IPS-18a (cell line): ENCODE data around the gene ZNF688.

ENCODE experiments used
- H3K27ac ChIP-seq: one replicate; pipeline ENCODE4 v1.5.1; 2013; ENCODE audit warnings: low read length
- H3K27me3 ChIP-seq: one replicate; pipeline ENCODE4 v1.6.1; 2013; ENCODE audit warnings: mild to moderate bottlenecking, low read length; ENCODE audit not compliant: control insufficient read depth, insufficient read depth
- H3K36me3 ChIP-seq: one replicate; pipeline ENCODE4 v1.6.1; 2013; ENCODE audit warnings: low read depth, low read length; ENCODE audit not compliant: control insufficient read depth
- H3K4me1 ChIP-seq: one replicate; pipeline ENCODE4 v1.6.1; 2013; ENCODE audit warnings: low read depth, low read length; ENCODE audit not compliant: control insufficient read depth
- H3K4me3 ChIP-seq: one replicate; pipeline ENCODE4 v1.5.1; 2013; ENCODE audit warnings: low read length
- H3K9ac ChIP-seq: one replicate; pipeline ENCODE4 v1.6.1; 2013; ENCODE audit warnings: mild to moderate bottlenecking, low read length, moderate library complexity
- H3K9me3 ChIP-seq: one replicate; pipeline ENCODE4 v1.6.1; 2013; ENCODE audit warnings: low read depth, low read length; ENCODE audit not compliant: control insufficient read depth

Gene ZNF688

GRCh38 chr16:30565526-30565925, 6.0 kb downstream of the ZNF688 start:
- Histone ChIP-seq H3K27me3 (no peaks in the 10 kb centered on the region), H3K36me3 (no peaks in the 10 kb centered on the region), H3K4me1 (no peaks in the 10 kb centered on the region), H3K9me3 (no peaks in the 10 kb centered on the region), H3K9ac (no peak overlapping the region), H3K27ac (no peak overlapping the region), H3K4me3 (no peak overlapping the region)

- Histone ChIP-seq H3K9me3 (no peaks in the 10 kb centered on the region), H3K9ac (no peak overlapping the region), H3K36me3 (no peaks in the 10 kb centered on the region), H3K27ac (no peak overlapping the region), H3K4me3 (no peak overlapping the region), H3K4me1 (peaks cover 6% of the 10 kb centered on the region), H3K27me3 (no peaks in the 10 kb centered on the region)
These were observed 9.5 kb downstream of the ZNF688 start for GRCh38 chr16:30562021-30562420.

GRCh38 chr16:30561089-30561816, 10.3 kb downstream of the ZNF688 start:
- peaks cover 6% of the 10 kb centered on the region for H3K4me1 ChIP-seq
- H3K9ac ChIP-seq = no peak overlapping the region
- no peak overlapping the region for H3K27ac ChIP-seq
- H3K36me3 ChIP-seq = no peaks in the 10 kb centered on the region
- no peak overlapping the region for H3K4me3 ChIP-seq
- H3K27me3 ChIP-seq = no peaks in the 10 kb centered on the region
- H3K9me3 ChIP-seq = no peaks in the 10 kb centered on the region

GRCh38 chr16:30559690-30560089, 11.8 kb downstream of the ZNF688 start:
- Histone ChIP-seq H3K4me3 (no peak overlapping the region), H3K27me3 (no peaks in the 10 kb centered on the region), H3K27ac (no peak overlapping the region), H3K4me1 (peaks cover 6% of the 10 kb centered on the region), H3K9ac (no peak overlapping the region), H3K36me3 (peaks cover 3% of the 10 kb centered on the region), H3K9me3 (no peaks in the 10 kb centered on the region)

- Histone ChIP-seq H3K9me3 (no peaks in the 10 kb centered on the region), H3K27ac (peak overlapping the region; percentile 88), H3K9ac (peak overlapping the region; percentile 63), H3K4me3 (peak overlapping the region; percentile 47), H3K27me3 (no peaks in the 10 kb centered on the region), H3K36me3 (peaks cover 9% of the 10 kb centered on the region), H3K4me1 (peaks cover 6% of the 10 kb centered on the region)
These were observed 12.6 kb downstream of the ZNF688 start for GRCh38 chr16:30558789-30559377.

GRCh38 chr16:30557957-30558788, 13.3 kb downstream of the ZNF688 start, which contains the start of gene ZNF764:
Gene ZNF764 (minus strand): TSS chr16:30558374. CDS start chr16:30558182, 192 bp downstream.
- Histone ChIP-seq H3K9ac (peak within 1 kb of the TSS; percentile 86), H3K4me3 (peak within 1 kb of the TSS; percentile 84), H3K27ac (peak within 1 kb of the TSS; percentile 88), H3K9me3 (no peaks in the 10 kb centered on the region), H3K4me1 (peaks cover 6% of the 10 kb centered on the region), H3K27me3 (no peaks in the 10 kb centered on the region), H3K36me3 (peaks cover 10% of the 10 kb centered on the region)

- Histone ChIP-seq H3K4me3 (peak overlapping the region; percentile 84), H3K27me3 (no peaks in the 10 kb centered on the region), H3K4me1 (peaks cover 6% of the 10 kb centered on the region), H3K9me3 (no peaks in the 10 kb centered on the region), H3K9ac (peak overlapping the region; percentile 86), H3K36me3 (peaks cover 10% of the 10 kb centered on the region), H3K27ac (no peak overlapping the region)
These were observed 13.9 kb downstream of the ZNF688 start for GRCh38 chr16:30557707-30557956.

GRCh38 chr16:30556125-30556473, 15.4 kb downstream of the ZNF688 start:
- H3K4me3 ChIP-seq = no peak overlapping the region
- H3K9me3 ChIP-seq = no peaks in the 10 kb centered on the region
- peaks cover 6% of the 10 kb centered on the region for H3K4me1 ChIP-seq
- H3K27me3 ChIP-seq = no peaks in the 10 kb centered on the region
- H3K36me3 ChIP-seq = peaks cover 10% of the 10 kb centered on the region
- no peak overlapping the region for H3K27ac ChIP-seq
- no peak overlapping the region for H3K9ac ChIP-seq

- Histone ChIP-seq H3K9me3 (no peaks in the 10 kb centered on the region), H3K9ac (no peak overlapping the region), H3K27me3 (no peaks in the 10 kb centered on the region), H3K4me1 (peaks cover 6% of the 10 kb centered on the region), H3K4me3 (no peak overlapping the region), H3K36me3 (peaks cover 10% of the 10 kb centered on the region), H3K27ac (no peak overlapping the region)
These were observed 16.0 kb downstream of the ZNF688 start for GRCh38 chr16:30555315-30556124.

GRCh38 chr16:30554557-30555314, 16.8 kb downstream of the ZNF688 start:
- H3K9ac ChIP-seq = no peak overlapping the region
- peaks cover 10% of the 10 kb centered on the region for H3K36me3 ChIP-seq
- no peaks in the 10 kb centered on the region for H3K27me3 ChIP-seq
- no peak overlapping the region for H3K4me3 ChIP-seq
- H3K4me1 ChIP-seq = peaks cover 6% of the 10 kb centered on the region
- no peak overlapping the region for H3K27ac ChIP-seq
- no peaks in the 10 kb centered on the region for H3K9me3 ChIP-seq
